Pancreas (tissue), 10 donors: ENCODE measurements around the gene RAB40C. TPM values are rescaled to one million over a fixed set of nuclear protein-coding genes. Genes with fewer than 3 reads are reported as not detected.

Experiments
- ATAC-seq, 4 donors: fragments of 200-7000 bp; cut with Tn5 transposase; one replicate each; pipeline versions ENCODE4 v1.8.0 to v1.9.1; 2020; ENCODE audit warnings: mild to moderate bottlenecking in 4 of 4, moderate library complexity in 4 of 4
- DNase-seq, 6 donors: peaks; one replicate each; pipeline ENCODE4 v3.0.0-alpha.2; 2020
- FAIRE-seq: peaks from 2 replicates; lab custom pipeline; 2012; peaks lifted over from hg19 to GRCh38; lab: Jason Lieb, UNC
- H3K27ac ChIP-seq, 4 donors: fragments of 200-600 bp; sonication (generic); 1 replicate in 3 of 4; 2 replicates in 1 of 4; pipeline versions ENCODE4 v1.5.0 to v1.8.0; 2020
- H3K27me3 ChIP-seq, 4 donors: fragments of 200-600 bp; one replicate each; pipeline ENCODE4 v1.8.0; 2021
- H3K36me3 ChIP-seq, 3 donors: fragments of 200-600 bp; sonication (generic) in 1 of 3; one replicate each; pipeline versions ENCODE4 v1.5.0 to v1.8.0; 2020 to 2021
- H3K4me1 ChIP-seq, 3 donors: fragments of 200-600 bp; one replicate each; pipeline ENCODE4 v1.8.0; 2021
- H3K4me3 ChIP-seq, 4 donors: fragments of 200-600 bp; sonication (generic) in 2 of 4; one replicate each; pipeline versions ENCODE4 v1.5.0 to v1.8.0; 2020 to 2021
- H3K9me3 ChIP-seq, 4 donors: fragments of 200-600 bp; one replicate each; pipeline ENCODE4 v1.8.0; 2021
- WGBS, 2 donors: extraction: QIAGEN DNeasy Blood & Tissue Kit; methylation state at CpG; one replicate each; pipeline ENCODE4 v1.1.7; 2013; 5-methylcytosine and 5-hydroxymethylcytosine counted together
- intact Hi-C, 3 donors: fragments of 100-400 bp; cut with DNase I; formaldehyde crosslinking; loops; one replicate each; pipeline versions ENCODE4 v1.11.1 to v1.14.2; 2022
- polyA plus RNA-seq, 2 donors: library from polyadenylated mRNA; stranded (reverse); fragments of 200-250 nt; gene quantifications; one replicate each; pipeline ENCODE4 v1.2.3, GENCODE V29; 2013
- total RNA-seq, 6 donors: library from RNA; stranded (reverse); fragmentation: NEBNext Ultra II Directional in 4 of 6; extraction: Animal tissue kit (Norgen Biotek cat#: 25700) in 4 of 6; gene quantifications; one replicate each; pipeline versions ENCODE4 v1.2.1 to v1.2.4, GENCODE V29; 2021 to 2023
- TF ChIP-seq, protein P1 (sequence below), 4 donors: fragments of 200-600 bp; sonication (generic) in 3 of 4; IDR thresholded peaks; one replicate each; pipeline versions ENCODE4 v1.5.0 to v1.8.0; 2021; ENCODE audit warnings: antibody characterized with exemption in 4 of 4
- donor health status: healthy with polysubstance abuse.
- donor health status: DM: no; HTN: no; CAD: no; lungs with moderate emphysema.
- donor health status: DM: no; HTN: no; CAD: no.
- donor health status: control.
- donor health status: control.
- donor health status: Bipolar disorder and iron deficiency.
- donor health status: DM: yes; HTN: yes; CAD: no.
- donor health status: DM: no; HTN: no; CAD: no.
- donor health status: DM: no; HTN: no; CAD: no.
- donor health status: DM: yes; HTN: yes; CAD: no.

The RAB40C gene
- total and polyA plus RNA-seq, 8 donors: 19.4 to 71.4 (median 33.8) TPM

DNA sequence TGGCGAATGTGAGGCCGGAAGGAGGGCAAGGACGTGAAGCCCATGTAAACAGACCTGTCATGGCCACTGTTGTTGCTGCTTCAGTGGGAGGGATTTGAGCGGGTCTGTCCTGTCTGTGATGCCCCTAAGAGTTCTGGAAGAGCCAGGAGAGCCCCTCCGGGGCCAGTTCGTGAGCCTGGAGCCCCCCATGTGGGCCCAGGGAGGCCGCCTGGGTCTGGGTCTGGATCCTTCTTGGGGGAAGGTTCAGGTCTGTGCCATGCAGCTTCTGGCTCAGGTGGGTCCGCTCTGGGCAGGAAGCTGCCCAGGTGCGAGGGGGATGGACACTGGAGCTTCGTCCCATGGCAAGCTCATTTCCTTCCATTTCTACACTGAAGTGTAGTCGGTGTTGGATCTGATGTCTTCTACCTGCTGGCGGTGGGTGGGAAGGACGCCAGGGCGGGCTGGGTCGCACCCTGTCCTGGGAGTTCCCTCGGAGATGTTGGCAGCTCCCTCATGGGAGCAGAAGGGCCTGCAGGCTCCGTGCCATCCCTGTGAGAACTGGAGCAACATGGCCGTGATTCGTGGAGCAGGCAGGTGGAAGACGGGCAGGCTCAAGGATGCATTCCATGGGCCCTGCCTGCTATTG lies 29.7 kb downstream of the RAB40C start:
- 79 to 87% methylated on average over 20 of the region's 20 CpGs for WGBS, 2 donors
- no peak for FAIRE-seq
- peaks cover 0 to 8% (median 0%) of the 10 kb centered on the region in 3 donors for H3K36me3 ChIP-seq

DNA sequence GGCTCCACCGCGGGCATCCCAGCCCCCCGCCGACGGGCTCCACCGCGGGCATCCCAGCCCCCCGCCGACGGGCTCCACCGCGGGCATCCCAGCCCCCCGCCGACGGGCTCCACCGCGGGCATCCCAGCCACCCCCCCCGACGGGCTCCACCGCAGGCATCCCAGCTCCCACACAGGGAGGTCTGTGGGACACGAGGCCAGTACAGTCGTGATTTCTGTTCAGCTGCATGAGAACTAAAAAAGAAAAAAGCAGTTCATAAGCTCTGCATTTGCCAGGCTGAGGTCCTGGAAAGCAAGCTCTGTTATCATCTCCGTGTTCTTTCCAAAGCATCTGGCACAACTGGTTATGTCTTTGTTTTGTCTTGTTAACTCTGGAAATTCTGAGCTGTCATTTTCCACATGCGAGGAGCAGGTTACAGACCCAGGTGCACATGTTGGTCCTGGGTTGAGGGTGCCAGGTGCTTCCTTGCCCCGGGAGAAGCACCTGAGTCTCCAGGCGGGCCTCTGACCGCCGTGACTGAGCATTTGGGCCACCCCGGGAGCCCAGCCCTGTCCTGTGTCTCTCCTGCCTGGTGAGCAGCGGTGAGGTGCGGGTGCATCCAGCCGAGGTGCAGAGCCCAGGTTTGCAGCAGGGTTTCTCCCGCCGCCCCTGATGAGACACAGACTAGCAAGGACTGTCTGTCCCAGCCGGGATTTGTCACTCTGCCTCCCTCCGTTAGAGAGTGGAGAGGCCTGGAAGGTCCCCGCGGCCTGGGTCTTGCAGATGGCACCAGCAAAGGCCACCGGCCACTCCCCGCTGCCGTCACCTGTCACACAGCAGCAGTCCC lies 31.0 kb downstream of the RAB40C start:
- no peaks in the 10 kb centered on the region for H3K27me3 ChIP-seq
- TF ChIP-seq, protein P1, sequence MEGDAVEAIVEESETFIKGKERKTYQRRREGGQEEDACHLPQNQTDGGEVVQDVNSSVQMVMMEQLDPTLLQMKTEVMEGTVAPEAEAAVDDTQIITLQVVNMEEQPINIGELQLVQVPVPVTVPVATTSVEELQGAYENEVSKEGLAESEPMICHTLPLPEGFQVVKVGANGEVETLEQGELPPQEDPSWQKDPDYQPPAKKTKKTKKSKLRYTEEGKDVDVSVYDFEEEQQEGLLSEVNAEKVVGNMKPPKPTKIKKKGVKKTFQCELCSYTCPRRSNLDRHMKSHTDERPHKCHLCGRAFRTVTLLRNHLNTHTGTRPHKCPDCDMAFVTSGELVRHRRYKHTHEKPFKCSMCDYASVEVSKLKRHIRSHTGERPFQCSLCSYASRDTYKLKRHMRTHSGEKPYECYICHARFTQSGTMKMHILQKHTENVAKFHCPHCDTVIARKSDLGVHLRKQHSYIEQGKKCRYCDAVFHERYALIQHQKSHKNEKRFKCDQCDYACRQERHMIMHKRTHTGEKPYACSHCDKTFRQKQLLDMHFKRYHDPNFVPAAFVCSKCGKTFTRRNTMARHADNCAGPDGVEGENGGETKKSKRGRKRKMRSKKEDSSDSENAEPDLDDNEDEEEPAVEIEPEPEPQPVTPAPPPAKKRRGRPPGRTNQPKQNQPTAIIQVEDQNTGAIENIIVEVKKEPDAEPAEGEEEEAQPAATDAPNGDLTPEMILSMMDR (IDR thresholded peaks at IDR 0.05): no peak
- intact Hi-C loops: no loop called here
- no peak overlapping the region for H3K27ac ChIP-seq
- H3K36me3 ChIP-seq: peaks cover 0 to 15% (median under 1%) of the 10 kb centered on the region in 3 donors
- DNase-seq (peak in 1 of 6 donors; percentile 76), FAIRE-seq (no peak), ATAC-seq (no peak)
- no peak overlapping the region for H3K4me3 ChIP-seq
- 79 to 87% methylated on average over 39 to 41 of the region's 41 CpGs for WGBS, 2 donors
- no peaks in the 10 kb centered on the region for H3K4me1 ChIP-seq
- no peaks in the 10 kb centered on the region for H3K9me3 ChIP-seq

More for the DNA sequence above, 29.7 kb downstream of the RAB40C start:
- DNase-seq (peak in 1 of 6 donors; percentile 64), ATAC-seq (no peak)
- H3K4me3 ChIP-seq: no peak overlapping the region
- H3K4me1 ChIP-seq: no peaks in the 10 kb centered on the region
- TF ChIP-seq, protein P1 (IDR thresholded peaks at IDR 0.05): no peak
- no peaks in the 10 kb centered on the region for H3K27me3 ChIP-seq
- no peaks in the 10 kb centered on the region for H3K9me3 ChIP-seq
- intact Hi-C loops: no loop called here
- no peak overlapping the region for H3K27ac ChIP-seq

DNA sequence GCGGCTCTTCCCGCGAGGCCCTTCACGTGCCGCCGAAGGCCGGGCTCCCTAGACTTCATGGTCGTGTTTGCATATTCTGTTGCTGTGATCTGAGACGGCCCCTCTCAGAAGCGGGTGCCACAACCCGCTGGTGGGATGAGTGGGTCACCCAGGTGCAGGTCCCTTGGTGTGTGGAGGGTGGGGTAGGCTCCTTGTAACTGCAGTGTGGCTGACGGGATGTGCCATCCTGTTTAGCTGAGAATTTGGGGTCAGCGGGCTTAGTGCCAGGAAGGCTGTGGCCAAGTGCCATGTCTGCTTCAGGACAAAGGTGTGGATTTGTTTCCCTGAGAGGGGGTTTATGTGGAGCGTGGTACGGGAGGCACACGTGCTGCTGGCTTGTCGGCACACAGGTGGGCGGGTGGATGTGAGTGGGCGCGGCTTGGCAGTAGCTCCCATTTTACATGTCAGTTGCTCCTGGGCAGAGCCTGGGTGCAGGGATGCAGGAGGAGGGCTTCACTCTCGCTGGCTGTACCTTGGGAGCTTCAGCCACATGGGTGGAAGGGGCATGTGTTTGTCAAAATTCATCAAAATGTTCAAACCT lies 31.8 kb downstream of the RAB40C start:
- TF ChIP-seq, protein P1 (IDR thresholded peaks at IDR 0.05): no peak
- Histone ChIP-seq H3K36me3 (peaks cover 0 to 22% (median 6%) of the 10 kb centered on the region in 3 donors), H3K27ac (no peak overlapping the region), H3K9me3 (no peaks in the 10 kb centered on the region), H3K4me3 (no peak overlapping the region), H3K4me1 (no peaks in the 10 kb centered on the region), H3K27me3 (no peaks in the 10 kb centered on the region)
- DNase-seq (no peak), ATAC-seq (peak in 1 of 4 donors; percentile 7), FAIRE-seq (no peak)
- intact Hi-C loops: no loop called here
- WGBS, 2 donors: 81 to 85% methylated on average over 21 of the region's 21 CpGs

DNA sequence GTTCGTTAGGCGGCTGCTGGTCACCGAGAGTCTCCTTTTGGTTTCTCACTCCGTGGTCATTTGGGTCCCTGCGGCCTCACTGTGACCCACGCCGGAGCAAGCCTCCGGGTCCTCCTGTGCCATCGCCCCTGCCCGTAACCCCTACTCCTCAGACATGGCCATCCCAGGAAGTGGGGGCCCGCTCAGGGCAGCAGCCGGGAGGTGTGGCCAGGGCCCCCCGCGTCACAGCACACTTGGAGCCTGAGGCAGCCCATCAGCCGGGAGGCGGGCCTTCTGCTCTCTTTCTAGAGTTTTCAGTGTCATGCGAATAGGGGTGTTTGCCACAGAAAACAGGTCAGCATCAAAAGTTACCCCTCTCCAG lies 33.0 kb downstream of the RAB40C start:
- TF ChIP-seq, protein P1 (IDR thresholded peaks at IDR 0.05): no peak
- 94 to 97% methylated on average over 17 of the region's 17 CpGs for WGBS, 2 donors
- Histone ChIP-seq H3K9me3 (no peaks in the 10 kb centered on the region), H3K27ac (no peak overlapping the region), H3K4me3 (no peak overlapping the region), H3K36me3 (peaks cover 0 to 28% (median 7%) of the 10 kb centered on the region in 3 donors), H3K4me1 (no peaks in the 10 kb centered on the region), H3K27me3 (no peaks in the 10 kb centered on the region)
- FAIRE-seq (no peak), DNase-seq (peak in 1 of 6 donors; percentile 47), ATAC-seq (no peak)
- intact Hi-C loops: no loop called here
